Measurements from ENCODE around the gene LOXL1.
"Not testable (repeated sequence)": the region's sequence is repeated elsewhere in the genome, so short reads cannot be mapped to it uniquely, and the experiment has no call there.

GRCh38 chr15:73960472-73961070 is 34.3 kb downstream of the LOXL1 start:
- not testable (repeated sequence) for TF ChIP-seq CTCF (conservative IDR thresholded peaks at IDR 0.05 in 1 of 2, IDR thresholded peaks at IDR 0.05 in 1 of 2; ENCODE audit: low read depth in 1 of 2, low read length in 2 of 2); EZH2 (IDR thresholded peaks at IDR 0.05; ENCODE audit: low read length, missing control alignments)
